ENCODE data around the gene HEXD. TPM values are rescaled to one million over a fixed set of nuclear protein-coding genes. Genes with fewer than 3 reads are reported as not detected.

Gene HEXD
- total RNA-seq, 2 donors from 2014 or later = 31.5 to 37.6 TPM

- peaks cover 56% of the 10 kb centered on the region for H3K36me3 Mint-ChIP-seq (ENCODE audit: low read depth)
- H3K9ac ChIP-seq (ENCODE audit: extremely low read depth, low read length, poor library complexity, severe bottlenecking) = no peak overlapping the region
- no peaks in the 10 kb centered on the region for H3K9me3 Mint-ChIP-seq
- no peaks in the 10 kb centered on the region for H3K27me3 ChIP-seq (ENCODE audit: control insufficient read depth, insufficient read depth, low read length, poor library complexity, severe bottlenecking)
- H3K27me3 Mint-ChIP-seq (ENCODE audit: insufficient read depth) = no peaks in the 10 kb centered on the region
- no peak overlapping the region for H3K4me3 Mint-ChIP-seq
- peaks cover 59% of the 10 kb centered on the region for H3K36me3 ChIP-seq (ENCODE audit: control insufficient read depth, insufficient read depth, low read length)
- WGBS, 2 experiments (ENCODE audit: insufficient coverage in 1 of 2, insufficient read length in 1 of 2) = 57 to 97% methylated on average over 1 to 6 of the region's 6 CpGs
- no peaks in the 10 kb centered on the region for H3K9me3 ChIP-seq (ENCODE audit: control insufficient read depth, low read length)
- no peak overlapping the region for H3K4me3 ChIP-seq (ENCODE audit: low read length)
- H3K4me1 Mint-ChIP-seq = no peaks in the 10 kb centered on the region
- no peak overlapping the region for H3K27ac ChIP-seq (ENCODE audit: low read depth, low read length)
- no peaks in the 10 kb centered on the region for H3K4me1 ChIP-seq (ENCODE audit: control insufficient read depth, insufficient read depth, low read length)
- H3K27ac Mint-ChIP-seq = no peak overlapping the region
- DNase-seq = no peak
- no peak for TF ChIP-seq CTCF (conservative IDR thresholded peaks at IDR 0.05)
Observed at GRCh38 chr17:82483204-82483660, 65.1 kb downstream of the HEXD start.

- H3K9me3 Mint-ChIP-seq = no peaks in the 10 kb centered on the region
- Histone ChIP-seq H3K9me3 (ENCODE audit: control insufficient read depth, low read length) (no peaks in the 10 kb centered on the region), H3K4me1 (ENCODE audit: control insufficient read depth, insufficient read depth, low read length) (no peaks in the 10 kb centered on the region), H3K4me3 (ENCODE audit: low read length) (no peak overlapping the region), H3K9ac (ENCODE audit: extremely low read depth, low read length, poor library complexity, severe bottlenecking) (no peak overlapping the region), H3K27ac (ENCODE audit: low read depth, low read length) (no peak overlapping the region), H3K27me3 (ENCODE audit: control insufficient read depth, insufficient read depth, low read length, poor library complexity, severe bottlenecking) (no peaks in the 10 kb centered on the region), H3K36me3 (ENCODE audit: control insufficient read depth, insufficient read depth, low read length) (peaks cover 57% of the 10 kb centered on the region)
- no peaks in the 10 kb centered on the region for H3K4me1 Mint-ChIP-seq
- H3K4me3 Mint-ChIP-seq = no peak overlapping the region
- H3K27me3 Mint-ChIP-seq (ENCODE audit: insufficient read depth) = no peaks in the 10 kb centered on the region
- no peak overlapping the region for H3K27ac Mint-ChIP-seq
- H3K36me3 Mint-ChIP-seq (ENCODE audit: low read depth) = peaks cover 60% of the 10 kb centered on the region
- 91 to 94% methylated on average over 5 to 9 of the region's 9 CpGs for WGBS, 2 experiments (ENCODE audit: insufficient coverage in 1 of 2, insufficient read length in 1 of 2)
- no peak for TF ChIP-seq CTCF (conservative IDR thresholded peaks at IDR 0.05)
- no peak for DNase-seq
Observed at GRCh38 chr17:82483836-82484235, 65.7 kb downstream of the HEXD start.

GRCh38 chr17:82486231-82487094 is 68.3 kb downstream of the HEXD start:
- Histone ChIP-seq H3K9ac (ENCODE audit: extremely low read depth, low read length, poor library complexity, severe bottlenecking) (no peak overlapping the region), H3K27me3 (ENCODE audit: control insufficient read depth, insufficient read depth, low read length, poor library complexity, severe bottlenecking) (no peaks in the 10 kb centered on the region), H3K4me3 (ENCODE audit: low read length) (no peak overlapping the region), H3K4me1 (ENCODE audit: control insufficient read depth, insufficient read depth, low read length) (no peaks in the 10 kb centered on the region), H3K36me3 (ENCODE audit: control insufficient read depth, insufficient read depth, low read length) (peaks cover 35% of the 10 kb centered on the region), H3K27ac (ENCODE audit: low read depth, low read length) (no peak overlapping the region), H3K9me3 (ENCODE audit: control insufficient read depth, low read length) (no peaks in the 10 kb centered on the region)
- Mint-ChIP-seq H3K27me3 (ENCODE audit: insufficient read depth) (no peaks in the 10 kb centered on the region), H3K4me3 (no peak overlapping the region), H3K27ac (no peak overlapping the region), H3K36me3 (ENCODE audit: low read depth) (peaks cover 56% of the 10 kb centered on the region), H3K9me3 (no peaks in the 10 kb centered on the region), H3K4me1 (no peaks in the 10 kb centered on the region)
- WGBS, 2 experiments (ENCODE audit: insufficient coverage in 1 of 2, insufficient read length in 1 of 2) = 87 to 92% methylated on average over 9 to 13 of the region's 13 CpGs
- no peak for DNase-seq
- no peak for TF ChIP-seq CTCF (conservative IDR thresholded peaks at IDR 0.05)
